ENCODE results near the gene CPAMD8.

The CPAMD8 gene

DNA sequence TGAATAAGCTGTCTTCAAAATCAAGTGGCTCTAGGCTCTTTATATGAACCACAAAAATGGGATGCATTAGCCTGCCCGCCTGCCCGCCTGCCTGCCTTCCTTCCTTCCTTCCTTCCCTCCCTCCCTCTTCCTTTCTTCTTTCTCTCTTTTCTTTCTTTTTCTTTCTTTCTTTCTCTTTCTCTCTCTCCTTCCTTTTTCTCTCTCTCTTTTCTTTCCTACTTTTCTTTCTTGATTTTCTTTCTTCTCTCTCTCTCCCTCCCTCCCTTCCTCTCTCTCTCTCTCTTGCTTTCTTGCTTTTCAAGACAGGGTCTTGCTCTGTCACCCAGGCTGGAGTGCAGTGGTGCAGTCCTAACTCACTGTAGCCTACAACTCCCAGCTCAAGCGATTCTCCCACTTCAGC lies 110.9 kb downstream of the CPAMD8 start:
- no peak for FAIRE-seq

DNA sequence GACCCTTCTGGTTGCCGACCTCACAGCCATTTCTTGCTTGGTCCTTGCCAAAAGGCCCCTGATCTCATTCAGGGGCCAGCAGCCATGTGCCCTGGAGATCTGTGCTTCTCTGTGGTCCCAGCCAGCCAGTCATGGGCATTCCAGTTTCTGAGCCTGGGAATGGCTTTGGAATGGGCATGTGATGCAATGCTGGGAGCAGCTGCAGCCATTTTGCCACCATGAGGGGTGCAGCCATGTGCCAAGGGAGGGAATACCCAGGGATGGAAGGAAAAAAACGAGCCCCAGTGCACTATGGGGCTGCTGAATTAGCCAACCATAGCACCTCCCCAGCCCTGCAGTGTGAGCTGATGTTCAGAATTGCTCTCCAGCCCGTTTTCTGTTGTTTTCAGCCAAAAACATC lies 111.5 kb downstream of the CPAMD8 start:
- FAIRE-seq, result no peak

DNA sequence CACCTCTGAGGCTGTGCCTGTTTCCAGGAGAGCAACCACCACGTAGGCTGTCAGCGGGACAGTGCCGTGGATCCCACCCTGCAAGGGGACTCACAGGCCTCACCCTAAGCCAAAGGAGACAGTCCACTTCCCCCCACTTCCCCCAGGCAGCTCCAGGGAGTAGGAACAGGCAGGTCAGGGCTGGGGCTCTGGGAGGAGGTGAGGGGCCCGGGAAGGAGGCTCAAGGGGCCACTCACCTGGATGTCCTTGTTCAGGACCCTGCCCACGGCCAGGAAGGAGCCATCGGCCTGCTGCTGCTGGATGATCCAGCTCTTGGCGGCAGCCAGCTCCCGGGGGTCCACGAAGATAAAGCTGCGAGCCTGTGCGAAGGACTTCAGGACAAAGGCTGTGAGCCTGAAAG lies 112.2 kb downstream of the CPAMD8 start:
- no peak for FAIRE-seq

DNA sequence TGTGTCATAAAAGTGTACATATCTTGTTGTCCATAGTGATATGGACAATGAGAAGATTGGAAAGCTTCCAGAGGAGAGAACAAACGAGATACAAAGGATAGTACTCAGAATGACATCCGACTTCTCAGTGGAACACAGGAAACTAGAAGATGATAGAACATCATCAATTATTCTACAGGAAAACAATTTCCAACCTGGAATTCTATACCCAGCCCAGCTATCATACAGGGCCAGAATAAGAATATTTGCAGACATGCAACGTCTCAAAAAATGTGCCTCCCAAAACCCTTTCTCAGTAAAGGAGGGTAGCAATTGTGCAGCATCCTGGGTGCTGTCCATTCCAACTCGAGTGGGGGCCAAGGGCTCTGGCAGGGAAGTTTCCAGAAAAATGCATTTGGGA lies 113.8 kb downstream of the CPAMD8 start:
- FAIRE-seq, result no peak

DNA sequence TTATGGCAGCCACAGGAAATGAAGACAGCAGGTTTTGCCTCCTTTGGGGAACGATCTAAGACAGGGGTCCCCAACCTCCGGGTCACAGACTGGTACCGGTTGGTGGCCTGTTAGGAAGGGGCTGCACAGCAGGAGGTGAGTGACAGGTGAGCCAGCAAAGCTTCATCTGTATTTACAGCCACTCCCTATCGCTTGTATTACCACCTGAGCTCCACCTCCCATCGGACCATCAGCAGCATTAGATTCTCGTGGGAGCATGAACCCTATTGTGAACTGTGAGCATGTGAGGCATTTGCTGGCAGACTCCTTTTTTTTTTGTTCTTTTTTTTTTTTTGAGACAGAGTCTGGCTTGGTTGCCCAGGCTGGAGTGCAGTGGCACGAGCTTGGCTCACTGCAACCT lies 115.6 kb downstream of the CPAMD8 start:
- no peak for FAIRE-seq

DNA sequence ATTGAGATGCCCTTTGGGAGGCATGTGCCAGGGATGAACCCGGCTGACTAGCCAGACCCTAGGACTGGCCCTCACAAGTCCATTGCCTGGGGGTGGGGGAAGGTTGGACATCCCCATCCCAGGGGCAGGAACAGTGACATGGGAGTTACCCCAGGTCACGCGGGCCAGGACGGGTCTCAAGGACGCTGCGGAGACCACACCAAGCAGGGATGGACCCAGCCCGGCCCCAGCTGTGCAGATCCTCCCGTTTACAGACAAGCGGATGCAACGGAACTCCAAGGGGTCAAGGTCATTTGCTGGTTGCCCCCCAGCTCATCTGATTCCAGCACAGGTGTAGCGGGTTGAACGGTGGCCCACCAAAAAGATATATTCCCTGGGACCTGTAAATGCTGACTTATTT lies 117.9 kb downstream of the CPAMD8 start:
- no peak for FAIRE-seq

DNA sequence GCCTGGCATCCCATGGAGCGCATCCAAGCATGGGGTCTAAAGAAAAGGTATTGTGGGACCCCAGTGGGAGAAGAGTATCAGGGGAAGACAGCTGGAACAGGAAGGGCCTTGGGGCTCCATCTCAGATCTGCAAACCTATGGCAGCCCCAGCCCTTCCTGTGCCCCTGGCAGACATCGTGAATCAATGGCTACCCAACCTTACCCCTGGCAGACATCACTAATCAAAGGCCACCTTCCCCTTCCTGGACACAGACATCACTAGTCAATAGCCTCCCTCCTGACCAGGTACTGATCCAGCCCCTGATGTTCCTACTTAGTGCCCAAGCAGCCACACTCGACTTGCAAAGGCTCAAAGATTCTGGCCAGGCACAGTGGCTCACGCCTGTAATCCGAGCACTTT lies 122.0 kb downstream of the CPAMD8 start:
- no peak for FAIRE-seq

DNA sequence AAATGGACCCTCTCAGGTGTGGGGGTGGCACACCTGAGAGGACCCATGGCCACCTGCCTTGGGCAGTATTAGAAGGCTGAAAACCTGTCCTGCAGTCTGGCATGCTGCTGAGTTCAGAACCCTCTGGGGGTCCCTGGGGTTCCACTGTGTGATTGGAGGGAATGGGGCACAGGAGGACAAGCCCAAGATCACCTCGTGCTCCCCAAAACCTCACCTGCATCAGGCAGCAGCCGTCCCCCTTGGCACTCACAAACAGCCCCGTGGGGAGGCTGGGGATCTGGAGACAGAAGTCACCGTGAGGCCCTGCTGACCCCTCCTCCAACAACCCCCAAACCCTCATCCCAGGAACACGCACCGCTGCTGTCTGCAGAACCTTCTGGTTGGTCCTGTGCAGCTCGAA lies 123.3 kb downstream of the CPAMD8 start:
- FAIRE-seq, result no peak

DNA sequence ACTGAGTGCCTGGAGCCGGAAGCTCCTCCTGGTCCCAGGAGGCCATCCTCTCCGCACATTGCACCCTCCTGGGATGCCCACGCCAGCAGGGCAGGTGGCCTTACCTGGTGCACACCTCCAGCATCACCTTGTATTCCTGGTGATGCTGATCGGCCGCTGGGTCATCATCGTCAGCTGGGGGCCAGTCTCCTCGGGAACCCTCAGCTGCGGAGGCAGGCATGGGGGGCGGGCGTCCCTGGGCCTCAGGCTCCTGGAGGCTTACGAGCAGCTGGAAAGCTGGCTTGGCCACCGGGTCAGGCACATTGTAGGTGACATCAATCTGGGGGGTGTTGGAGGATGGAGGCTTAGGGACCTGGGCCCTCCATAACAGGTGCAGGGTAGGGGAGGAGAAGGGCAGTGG lies 124.1 kb downstream of the CPAMD8 start:
- FAIRE-seq, result no peak

DNA sequence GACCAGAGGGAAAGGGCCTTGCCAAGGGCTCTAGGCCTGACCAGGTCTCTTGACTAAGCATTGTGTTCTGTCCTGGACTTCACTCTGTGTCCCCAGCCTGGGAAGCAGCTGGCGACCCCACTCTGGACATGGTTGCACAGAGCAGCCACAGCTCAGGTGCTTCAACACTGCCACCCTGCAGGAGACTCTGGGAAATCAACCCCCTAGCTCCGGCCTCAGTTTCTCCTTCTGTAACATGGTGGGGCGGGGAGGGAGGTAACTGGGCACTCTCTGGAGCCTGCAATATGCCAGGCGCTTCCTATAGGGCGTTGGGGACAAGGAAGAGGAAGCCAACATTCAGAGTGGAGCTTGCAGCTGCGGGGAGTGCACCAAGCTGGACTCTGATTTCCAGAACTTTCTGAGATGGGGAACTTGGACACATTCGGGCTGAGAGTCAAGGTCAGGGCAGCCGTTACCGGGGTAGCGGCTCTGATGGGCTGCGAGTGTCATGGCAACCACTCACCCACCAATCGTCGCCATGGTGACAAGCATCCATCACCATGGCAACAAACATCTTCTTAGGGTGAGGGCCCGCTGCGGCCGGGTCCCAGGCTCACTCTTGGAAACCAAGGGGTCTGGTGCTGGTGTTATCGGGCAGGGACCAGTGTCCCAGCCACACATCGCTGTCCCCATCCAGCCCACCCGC lies 125.0 kb downstream of the CPAMD8 start:
- FAIRE-seq, result no peak

DNA sequence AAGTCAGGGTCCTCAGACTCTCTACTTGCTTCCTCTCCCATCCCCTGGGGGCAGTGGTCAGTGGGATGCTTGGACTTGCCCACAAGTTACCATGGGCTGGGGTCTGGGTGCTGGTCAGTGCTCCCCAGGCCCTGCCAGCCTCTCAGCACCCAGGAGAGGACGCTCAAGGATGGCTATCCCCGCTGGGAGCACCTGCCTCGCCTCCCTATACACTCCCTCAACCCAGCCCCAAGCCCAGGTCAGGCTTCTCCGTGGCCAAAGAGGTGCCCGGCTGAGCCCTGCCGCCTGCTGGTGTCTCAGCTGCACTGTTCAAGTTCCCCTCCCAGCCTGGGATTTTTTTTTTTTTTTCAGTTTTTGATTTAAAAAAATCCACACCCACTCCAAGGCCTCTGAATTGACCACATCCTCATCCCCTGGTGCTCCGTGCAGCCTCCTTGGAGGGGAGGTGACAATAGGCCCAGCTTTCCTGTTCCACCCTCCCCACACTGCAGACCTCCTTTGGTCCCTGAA lies 127.0 kb downstream of the CPAMD8 start:
- no peak for FAIRE-seq

DNA sequence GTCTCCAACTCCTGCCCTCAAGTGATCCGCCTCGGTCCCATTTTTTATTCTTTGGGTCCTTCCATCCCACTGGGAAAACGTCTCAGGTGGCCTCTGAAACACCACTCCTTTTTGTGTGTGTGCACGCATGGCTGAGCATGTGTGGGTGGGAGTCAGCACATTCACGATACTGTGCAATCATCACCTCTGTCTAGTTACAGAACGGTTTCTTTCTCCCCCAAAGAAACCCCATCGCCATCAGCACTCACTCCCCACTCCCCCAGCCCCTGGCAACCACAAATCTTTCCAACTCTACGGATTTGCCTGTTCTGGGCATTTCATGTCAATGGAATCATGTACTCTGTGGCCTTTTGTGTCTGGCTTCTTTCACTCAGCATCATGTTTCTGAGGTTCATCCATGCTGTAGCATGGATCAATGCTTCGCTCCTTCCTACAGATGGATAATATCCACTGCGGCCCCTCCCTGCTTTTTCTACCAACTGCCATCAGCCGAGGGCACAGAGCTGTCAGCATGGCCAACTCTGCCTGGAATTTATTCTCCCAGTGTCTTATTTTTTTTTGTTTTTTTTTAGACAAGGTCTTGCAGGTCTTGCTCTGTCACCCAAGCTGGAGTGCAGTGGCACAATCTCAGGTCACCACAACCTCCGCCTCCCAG lies 128.1 kb downstream of the CPAMD8 start:
- FAIRE-seq, result no peak

DNA sequence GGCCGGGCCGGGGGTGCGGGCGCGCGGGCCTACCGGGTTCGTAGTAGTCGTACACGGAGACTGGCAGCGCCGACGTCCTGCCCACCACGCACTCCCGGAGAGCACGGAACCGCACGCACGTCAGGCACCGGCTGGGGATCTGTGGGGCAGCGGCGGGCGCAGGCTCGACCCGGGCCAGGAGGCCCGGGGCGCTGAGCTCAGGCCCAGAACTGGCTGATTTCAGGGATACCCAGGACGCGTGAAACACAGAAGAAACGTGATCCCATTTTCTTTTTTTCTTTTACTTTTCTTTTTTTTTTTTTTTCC lies 128.8 kb downstream of the CPAMD8 start:
- no peak for FAIRE-seq

DNA sequence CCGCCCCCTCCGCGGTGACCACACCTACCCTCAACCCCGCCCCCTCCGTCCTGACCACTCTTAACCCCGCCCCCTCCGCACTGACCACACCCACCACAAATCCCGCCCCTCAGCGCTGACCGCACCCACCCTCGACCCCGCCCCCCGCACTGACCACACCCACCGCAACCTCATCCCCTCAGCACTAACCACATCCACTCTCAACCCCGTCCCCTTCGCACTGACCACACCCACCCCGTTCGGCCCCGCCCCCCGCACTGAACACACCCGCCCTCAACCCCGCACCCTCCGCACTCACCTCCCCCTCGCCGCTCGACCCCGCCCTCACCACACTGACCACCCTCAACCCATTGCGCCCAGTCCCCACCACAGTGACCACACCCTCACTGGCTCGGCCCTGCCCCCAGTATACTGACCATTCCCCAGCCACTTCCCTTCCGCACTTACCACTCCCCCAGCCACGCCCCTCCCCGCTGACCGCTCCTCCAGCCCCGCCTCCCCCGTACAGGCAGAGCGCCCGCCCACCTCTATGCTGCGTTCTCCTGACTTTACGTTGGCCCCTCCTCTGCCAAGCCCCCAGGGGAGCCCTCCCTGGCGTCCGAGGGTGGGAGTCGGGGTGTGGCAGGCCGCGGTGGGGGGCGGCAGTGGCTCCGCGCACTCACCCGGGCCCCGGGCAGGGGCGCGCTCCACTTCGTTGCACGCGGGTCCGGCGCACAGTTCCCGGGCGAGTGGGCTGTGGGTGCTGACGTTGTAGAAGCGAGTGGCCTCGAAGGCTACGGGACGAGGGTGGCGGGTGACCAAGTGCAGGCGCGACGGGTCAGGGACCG lies 129.4 kb downstream of the CPAMD8 start:
- FAIRE-seq, result no peak

DNA sequence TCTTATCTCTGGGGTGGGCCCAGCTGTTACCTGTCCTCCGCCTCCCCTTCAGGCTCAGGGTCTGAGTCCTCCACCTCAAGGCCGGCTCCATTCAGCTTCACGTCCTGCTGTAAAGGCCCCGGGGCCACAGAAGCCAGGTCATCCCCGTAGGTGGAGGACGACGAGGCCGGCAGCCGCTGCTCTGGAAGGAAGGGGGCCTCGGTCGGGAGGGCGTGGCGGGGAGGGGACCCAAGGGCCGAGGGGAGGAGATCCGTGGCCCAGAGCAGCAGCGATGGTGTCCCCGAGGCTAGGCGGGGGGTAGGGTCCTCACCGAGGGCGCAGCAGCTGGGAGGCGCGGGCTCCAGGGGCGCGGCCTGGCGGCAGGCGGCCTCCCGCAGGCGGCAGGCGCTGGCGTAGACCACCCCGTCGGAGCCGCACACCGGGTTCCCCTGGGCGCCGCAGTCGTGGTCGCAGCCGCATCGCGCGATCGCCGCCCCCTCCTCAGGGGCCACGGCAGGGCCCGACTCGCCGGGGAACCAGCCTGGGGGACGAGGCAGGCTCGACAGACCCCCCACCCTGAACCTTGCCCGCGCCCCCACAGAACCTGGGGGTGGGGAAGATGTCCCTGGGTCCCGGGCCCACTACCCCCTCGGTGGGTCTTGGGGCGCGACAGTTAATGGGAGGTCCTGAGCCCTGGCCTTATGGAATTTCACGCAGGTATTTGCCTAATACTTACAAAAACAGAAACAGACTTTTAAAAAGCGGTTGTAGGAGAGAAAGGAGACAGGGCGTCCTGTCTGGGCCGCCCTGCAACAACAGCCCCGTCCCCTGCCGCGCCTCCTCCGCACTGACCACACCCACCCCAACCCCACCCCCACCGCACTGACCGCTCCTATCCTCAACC lies 130.2 kb downstream of the CPAMD8 start:
- FAIRE-seq, result no peak

DNA sequence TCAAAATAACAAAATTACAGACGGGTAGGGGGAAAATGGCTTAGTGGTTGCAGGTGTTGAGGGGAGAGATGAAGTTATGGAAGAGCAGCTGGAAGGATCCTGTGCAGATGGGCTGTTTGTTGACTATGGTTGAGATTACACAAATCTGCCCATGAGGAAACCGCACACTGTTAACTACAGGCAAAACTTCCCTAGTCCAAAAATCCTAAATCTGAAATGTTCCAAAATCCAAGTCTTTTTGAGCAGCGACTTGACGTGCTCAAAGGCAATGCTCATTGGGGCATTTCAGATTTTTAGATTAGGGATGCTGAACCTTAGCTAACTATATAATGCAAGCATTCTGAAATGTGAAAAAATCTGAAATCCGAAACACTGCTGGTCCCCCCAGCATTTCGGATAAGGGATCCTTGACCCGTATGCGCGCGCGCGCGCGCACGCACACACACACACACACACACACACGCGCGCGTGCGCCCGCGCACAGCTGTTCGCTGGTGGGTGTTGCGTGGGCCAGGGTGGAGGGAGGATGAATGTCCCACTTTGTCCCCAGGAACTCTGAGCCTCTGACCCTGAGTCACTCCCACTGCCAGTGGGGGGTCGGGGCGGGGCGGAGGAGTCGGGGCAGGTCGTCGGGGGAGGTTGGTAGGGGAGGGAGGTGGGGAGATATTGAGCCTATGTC lies 131.0 kb downstream of the CPAMD8 start:
- no peak for FAIRE-seq

DNA sequence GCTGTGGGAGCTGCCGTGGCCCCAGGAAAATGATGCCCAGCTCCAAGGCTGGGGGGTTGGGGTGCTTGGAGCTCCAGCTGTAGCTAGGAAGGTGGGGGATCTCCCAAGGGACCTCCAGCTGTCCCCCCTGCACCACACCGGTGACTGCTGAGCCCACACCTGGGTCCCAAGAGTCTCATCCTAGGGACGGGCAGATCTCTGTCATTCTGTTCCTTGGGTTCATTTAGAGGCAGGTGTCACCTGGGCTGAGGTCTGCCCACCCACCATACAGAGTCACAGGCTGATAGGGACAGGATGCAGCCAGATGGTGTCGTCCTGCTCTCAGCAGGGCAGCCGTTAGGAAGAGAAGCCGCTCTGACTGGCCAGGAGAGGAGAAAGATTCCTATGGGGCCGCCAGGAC lies 132.5 kb downstream of the CPAMD8 start:
- FAIRE-seq, result no peak

DNA sequence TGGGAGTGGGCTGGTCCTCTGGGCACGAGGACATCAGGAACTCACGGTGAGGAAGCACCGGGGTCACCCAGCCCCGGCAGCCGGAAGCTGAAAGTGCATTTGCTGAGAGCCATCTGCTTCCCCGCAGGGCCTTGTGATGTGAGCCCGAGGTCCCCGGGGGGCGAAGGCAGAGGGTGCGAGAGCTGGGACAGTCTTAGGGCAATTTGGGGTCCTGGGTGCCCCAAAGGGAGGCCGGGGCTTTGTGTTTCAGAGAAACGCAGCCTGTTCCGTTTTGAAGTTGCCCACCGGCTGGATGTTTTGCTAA lies 133.0 kb downstream of the CPAMD8 start:
- no peak for FAIRE-seq

DNA sequence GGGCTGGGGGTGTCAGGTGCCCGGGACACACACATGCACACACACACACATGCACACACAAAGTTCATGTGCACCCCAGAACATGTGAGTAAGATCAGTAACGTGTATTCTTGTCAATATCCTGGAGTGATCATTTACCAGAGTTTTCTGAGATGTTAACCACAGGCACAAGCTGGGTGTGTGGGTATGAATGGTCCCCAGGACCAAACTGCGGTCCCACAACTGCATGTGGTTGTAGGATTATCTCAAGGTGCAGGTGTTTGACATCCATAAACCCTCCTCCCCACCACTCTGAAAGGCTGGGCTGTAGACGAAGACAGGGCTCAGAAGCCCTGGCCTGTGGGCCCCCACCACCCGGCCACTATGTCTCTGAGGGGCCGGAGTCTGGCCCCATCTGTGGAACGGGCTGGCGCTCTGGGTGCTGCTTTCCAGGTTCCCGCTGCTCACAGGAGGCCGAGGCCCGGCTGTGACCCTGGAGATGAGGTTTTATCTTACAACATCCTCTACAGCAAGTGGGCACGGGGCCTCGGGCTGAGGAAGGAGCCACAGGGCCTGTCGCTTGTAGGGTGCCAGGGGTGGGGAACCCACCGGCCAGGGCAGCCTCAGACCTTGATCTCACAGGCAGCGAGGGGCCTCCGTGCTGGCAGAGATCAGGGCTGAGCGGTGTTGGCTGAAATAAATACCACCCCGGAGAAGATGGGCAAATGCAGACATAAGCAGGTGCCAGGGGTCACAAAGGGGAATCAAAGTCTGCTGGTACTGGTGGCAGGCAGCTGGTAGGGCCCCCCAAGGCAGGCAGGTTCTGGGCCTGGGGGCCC lies 133.5 kb downstream of the CPAMD8 start:
- FAIRE-seq, result no peak

DNA sequence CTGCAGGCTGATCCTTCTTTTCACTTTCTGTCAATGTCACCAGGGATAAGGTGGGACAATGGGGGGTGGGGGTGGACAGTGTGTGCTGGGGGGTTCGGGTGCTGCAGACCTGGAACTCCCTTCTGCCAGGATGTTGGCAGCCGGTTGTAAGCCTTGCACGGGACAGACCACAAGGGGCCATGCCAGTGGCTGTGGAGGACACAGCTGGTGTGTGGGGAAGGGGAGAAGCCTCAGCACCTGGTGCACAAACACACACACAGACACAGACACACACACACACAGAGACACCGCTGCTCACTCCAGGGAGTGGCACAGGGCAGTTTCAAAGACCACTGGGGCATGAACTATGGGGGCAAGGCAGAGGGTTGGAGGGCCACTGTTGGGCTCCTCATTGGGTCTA lies 134.2 kb downstream of the CPAMD8 start:
- FAIRE-seq, result no peak

DNA sequence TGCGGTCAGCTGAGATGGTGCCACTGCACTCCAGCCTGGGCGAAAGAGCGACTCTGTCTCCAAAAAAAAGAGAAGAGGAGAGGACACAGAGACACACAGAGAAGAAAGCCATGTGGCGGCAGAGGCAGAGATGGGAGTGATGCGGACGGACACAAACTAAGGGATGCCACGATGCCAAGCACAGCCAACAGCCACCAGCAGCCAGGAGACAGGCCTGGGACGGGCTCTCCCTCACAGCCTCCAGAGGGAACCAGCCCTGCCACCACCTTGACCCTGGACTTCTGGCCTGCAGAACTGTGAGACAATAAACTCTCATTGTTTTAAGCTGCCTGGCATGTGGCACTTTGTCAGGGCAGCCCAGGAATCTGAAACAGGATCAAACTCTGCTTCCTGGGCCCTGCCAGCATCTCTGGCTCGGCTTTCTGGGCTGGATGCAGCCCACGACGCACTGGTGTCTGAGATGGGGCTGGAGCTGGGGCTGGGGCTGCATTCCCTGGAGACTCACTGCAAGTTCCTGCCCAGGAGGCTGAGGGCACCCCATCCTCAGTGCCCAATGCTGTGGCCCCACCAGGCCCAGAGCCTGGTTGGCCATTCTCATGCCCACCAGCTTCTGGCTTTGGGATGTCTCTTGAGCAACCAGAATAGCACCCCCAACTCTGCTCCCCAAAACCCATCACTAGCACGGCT lies 134.8 kb downstream of the CPAMD8 start:
- no peak for FAIRE-seq

All from endometrium (tissue), 2 donors.